ENCODE results near the gene KCNMA1. TPM values are rescaled to one million over a fixed set of nuclear protein-coding genes. Genes with fewer than 3 reads are reported as not detected.

Gene KCNMA1
- total and polyA plus RNA-seq, 7 donors: 15.3 to 427 (median 256) TPM

- DNase-seq: no peak
- H3K4me3 ChIP-seq: no peak overlapping the region
- peaks cover 0 to 72% (median 66%) of the 10 kb centered on the region in 4 donors for H3K4me1 ChIP-seq
- TF ChIP-seq EP300 (IDR thresholded peaks at IDR 0.05) (no peak), CTCF (IDR thresholded peaks at IDR 0.05) (no peak), POLR2AphosphoS5 (IDR thresholded peaks at IDR 0.05) (no peak), POLR2A (IDR thresholded peaks at IDR 0.05) (no peak)
- intact Hi-C loops (cut with DNase I): no loop called here
- H3K36me3 ChIP-seq: no peaks in the 10 kb centered on the region
- no peaks in the 10 kb centered on the region for H3K27me3 ChIP-seq
- 88 to 91% methylated on average over 4 of the region's 4 CpGs for WGBS, 2 donors
- peak overlapping the region in 1 of 4 donors; percentile 19 for H3K27ac ChIP-seq
- H3K9me3 ChIP-seq: no peaks in the 10 kb centered on the region
These were observed 330.9 kb downstream of the KCNMA1 start for GRCh38 chr10:77306666-77307065.

DNA sequence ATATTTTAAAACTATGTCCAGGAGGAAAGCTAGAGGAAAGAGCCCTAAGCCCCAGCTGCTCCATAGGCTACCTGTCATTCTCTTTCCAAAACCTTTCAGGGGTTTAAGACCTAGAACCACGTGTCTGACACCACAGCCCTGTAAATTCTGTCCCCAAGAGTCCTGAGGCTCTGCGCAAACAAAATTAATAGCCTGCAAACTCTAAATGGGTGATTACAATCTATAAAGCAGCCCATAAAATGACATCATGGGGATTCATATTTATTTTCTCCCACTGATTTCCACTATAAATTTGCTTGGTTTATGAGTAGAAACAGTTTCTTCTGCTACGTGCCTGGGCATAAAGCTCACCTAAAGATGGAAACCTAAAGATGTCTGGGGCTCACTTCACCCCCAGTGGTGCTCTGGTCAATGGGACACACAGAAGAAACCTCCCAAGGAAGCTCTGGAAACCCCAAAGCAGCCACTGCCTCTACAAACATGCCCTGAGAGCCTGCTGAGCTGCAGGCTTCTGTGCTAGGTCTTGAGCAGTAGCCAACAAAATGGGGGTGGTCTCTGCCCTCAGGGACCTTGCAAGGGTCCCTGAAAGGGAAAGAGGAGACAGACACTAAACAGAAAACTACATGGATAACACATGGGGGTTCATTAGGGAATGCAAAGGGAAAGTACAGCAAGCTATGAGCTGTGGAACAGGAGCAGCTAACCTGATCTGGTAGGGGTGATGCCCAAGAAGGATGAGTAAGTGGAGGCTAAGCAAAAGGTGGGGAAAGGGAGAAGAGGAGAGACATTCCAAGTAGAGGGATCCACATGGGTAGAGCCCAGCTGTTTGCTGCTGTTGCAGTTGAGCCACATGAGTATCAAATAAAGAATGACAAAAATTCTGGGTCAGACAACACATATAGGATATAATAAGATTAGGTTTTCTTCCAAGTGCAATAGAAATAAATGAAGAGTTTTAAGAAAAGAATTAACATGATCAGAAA, 331.7 kb downstream of the KCNMA1 start:
- whole genome bisulfite sequencing, 2 donors: 27 to 60% methylated on average over 3 of the region's 3 CpGs
- intact Hi-C loops (cut with DNase I): no loop called here
- peaks cover 0 to 72% (median 66%) of the 10 kb centered on the region in 4 donors for H3K4me1 ChIP-seq
- H3K9me3 ChIP-seq: no peaks in the 10 kb centered on the region
- TF ChIP-seq CTCF (IDR thresholded peaks at IDR 0.05) (no peak), POLR2AphosphoS5 (IDR thresholded peaks at IDR 0.05) (no peak), EP300 (IDR thresholded peaks at IDR 0.05) (no peak), POLR2A (IDR thresholded peaks at IDR 0.05) (no peak)
- no peak for DNase-seq
- H3K27me3 ChIP-seq: no peaks in the 10 kb centered on the region
- peak overlapping the region in 1 of 4 donors; percentile 19 for H3K27ac ChIP-seq
- no peaks in the 10 kb centered on the region for H3K36me3 ChIP-seq
- no peak overlapping the region for H3K4me3 ChIP-seq

GRCh38 chr10:77304192-77304591, 333.4 kb downstream of the KCNMA1 start:
- intact Hi-C loops (cut with DNase I): no loop called here
- DNase-seq: no peak
- Histone ChIP-seq H3K27me3 (no peaks in the 10 kb centered on the region), H3K4me1 (peaks cover 0 to 67% (median 57%) of the 10 kb centered on the region in 4 donors), H3K4me3 (no peak overlapping the region), H3K36me3 (no peaks in the 10 kb centered on the region), H3K9me3 (no peaks in the 10 kb centered on the region), H3K27ac (no peak overlapping the region)
- no peak for TF ChIP-seq EP300 (IDR thresholded peaks at IDR 0.05)
- no peak for TF ChIP-seq POLR2AphosphoS5 (IDR thresholded peaks at IDR 0.05)
- no peak for TF ChIP-seq CTCF (IDR thresholded peaks at IDR 0.05)
- TF ChIP-seq POLR2A (IDR thresholded peaks at IDR 0.05): no peak
- WGBS, 2 donors: 52 to 87% methylated on average over 3 of the region's 3 CpGs

GRCh38 chr10:77301305-77301730, 336.3 kb downstream of the KCNMA1 start:
- Histone ChIP-seq H3K36me3 (no peaks in the 10 kb centered on the region), H3K4me1 (peaks cover 0 to 59% (median 47%) of the 10 kb centered on the region in 4 donors), H3K27me3 (no peaks in the 10 kb centered on the region), H3K4me3 (no peak overlapping the region), H3K27ac (peak overlapping the region in 2 of 4 donors; percentile 1 to 29), H3K9me3 (no peaks in the 10 kb centered on the region)
- no peak for TF ChIP-seq POLR2A (IDR thresholded peaks at IDR 0.05)
- DNase-seq: no peak
- WGBS, 2 donors: 89 to 94% methylated on average over 3 of the region's 3 CpGs
- intact Hi-C loops (cut with DNase I): no loop called here

DNA sequence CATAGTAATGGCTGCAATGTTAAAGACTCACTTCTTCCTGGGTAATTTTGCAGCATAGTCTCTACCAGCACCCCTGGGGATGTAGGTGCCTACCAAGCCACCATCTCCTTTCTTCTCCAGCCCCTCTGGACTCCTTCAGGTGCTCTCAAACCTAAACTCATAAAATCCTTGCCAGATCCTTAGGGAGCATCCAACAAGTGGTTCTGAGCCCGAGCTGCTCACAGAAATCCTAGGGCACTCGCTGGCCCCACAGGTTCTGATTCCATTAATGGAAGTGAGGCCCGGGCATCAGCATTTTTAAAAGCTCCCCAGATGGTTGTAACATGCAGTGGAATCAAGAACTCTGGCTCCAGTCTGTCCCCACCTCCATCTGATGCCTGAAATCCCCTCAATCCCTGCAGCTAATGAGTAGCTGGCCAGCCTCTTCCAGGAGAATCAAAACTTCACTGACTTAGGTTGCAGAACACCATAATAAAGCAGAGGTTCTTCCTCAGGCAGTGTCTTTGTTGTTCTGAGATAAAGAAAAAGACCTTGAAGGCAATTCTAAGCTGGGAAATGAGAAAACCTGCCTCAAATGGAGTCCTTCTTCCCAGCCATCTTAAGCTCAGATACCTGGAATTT, 336.8 kb downstream of the KCNMA1 start:
- WGBS, 2 donors: 84 to 86% methylated on average over 3 of the region's 3 CpGs
- Histone ChIP-seq H3K36me3 (no peaks in the 10 kb centered on the region), H3K27ac (peak overlapping the region in 2 of 4 donors; percentile 1 to 29), H3K4me3 (no peak overlapping the region), H3K4me1 (peaks cover 0 to 54% (median 42%) of the 10 kb centered on the region in 4 donors), H3K9me3 (no peaks in the 10 kb centered on the region), H3K27me3 (no peaks in the 10 kb centered on the region)
- intact Hi-C loops (cut with DNase I): no loop called here
- TF ChIP-seq POLR2A (IDR thresholded peaks at IDR 0.05): no peak
- TF ChIP-seq CTCF (IDR thresholded peaks at IDR 0.05): no peak
- no peak for TF ChIP-seq POLR2AphosphoS5 (IDR thresholded peaks at IDR 0.05)
- TF ChIP-seq EP300 (IDR thresholded peaks at IDR 0.05): no peak
- DNase-seq: no peak
